Fibroblast of the aortic adventitia (primary cell): Measurements from ENCODE around the gene SLC9A8. TPM values are rescaled to one million over a fixed set of nuclear protein-coding genes. Genes with fewer than 3 reads are reported as not detected.

Source experiments
- DNase-seq: peaks from one replicate; pipeline ENCODE4 v3.0.0-alpha.2; 2010; ENCODE audit warnings: low read depth
- H3K4me3 ChIP-seq: 2 replicates; pipeline ENCODE4 v1.5.1; 2011; ENCODE audit warnings: low read depth, mild to moderate bottlenecking, control low read depth, low read length, moderate library complexity
- CTCF ChIP-seq: IDR thresholded peaks from 2 replicates; pipeline ENCODE4 v1.5.1; 2011; ENCODE audit warnings: mild to moderate bottlenecking, low read length, control low read depth, inconsistent platforms; ENCODE audit not compliant: insufficient read depth
- total RNA-seq: library from RNA; depleted of rRNA; stranded (reverse); fragments of >200 nt; gene quantifications from 2 replicates; pipeline ENCODE4 v1.2.3, GENCODE V29; 2012; ENCODE audit warnings: low replicate concordance

The SLC9A8 gene
- total RNA-seq, 1 donor: 10.5 TPM

DNA sequence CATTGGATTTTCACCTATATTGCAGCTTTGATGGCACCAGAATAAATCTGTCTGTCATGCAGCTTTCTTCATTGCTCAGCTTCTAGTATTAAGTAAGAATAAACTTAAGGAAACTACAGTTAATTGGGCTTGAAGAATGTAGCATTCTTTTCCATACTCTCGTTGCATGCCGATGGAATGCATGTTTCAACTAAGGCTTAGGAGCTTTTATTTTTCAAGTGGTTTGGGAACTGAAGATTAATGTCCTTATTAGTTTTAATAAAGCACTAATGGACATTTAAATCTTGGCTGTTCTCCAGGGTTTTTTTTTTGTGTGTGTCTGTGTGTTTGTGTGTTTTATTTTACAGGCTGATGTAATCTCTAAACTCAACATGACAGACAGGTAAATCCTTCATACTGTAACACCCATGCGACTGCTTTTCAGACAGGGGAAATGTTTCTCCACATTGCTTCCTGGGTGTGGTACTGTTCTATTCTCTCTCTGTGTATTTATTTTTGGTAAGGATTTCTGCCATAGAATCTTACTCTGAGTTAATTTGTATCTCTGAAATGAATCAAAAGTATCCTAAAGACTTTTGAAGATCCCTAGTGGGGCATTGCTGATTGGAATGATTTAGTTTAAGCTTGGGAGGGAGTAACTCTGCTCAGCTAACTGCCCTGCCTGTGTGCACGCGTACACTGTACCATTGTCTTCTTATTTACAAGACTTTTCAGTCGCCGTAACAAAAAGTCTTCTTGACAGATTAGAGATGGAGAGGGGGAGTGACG, 38.0 kb downstream of the SLC9A8 start:
- H3K4me3 ChIP-seq: no peak overlapping the region
- DNase-seq: peak; percentile 25
- no peak for TF ChIP-seq CTCF

GRCh38 chr20:49851231-49851705, 38.6 kb downstream of the SLC9A8 start:
- no peak for DNase-seq
- H3K4me3 ChIP-seq: no peak overlapping the region
- no peak for TF ChIP-seq CTCF

DNA sequence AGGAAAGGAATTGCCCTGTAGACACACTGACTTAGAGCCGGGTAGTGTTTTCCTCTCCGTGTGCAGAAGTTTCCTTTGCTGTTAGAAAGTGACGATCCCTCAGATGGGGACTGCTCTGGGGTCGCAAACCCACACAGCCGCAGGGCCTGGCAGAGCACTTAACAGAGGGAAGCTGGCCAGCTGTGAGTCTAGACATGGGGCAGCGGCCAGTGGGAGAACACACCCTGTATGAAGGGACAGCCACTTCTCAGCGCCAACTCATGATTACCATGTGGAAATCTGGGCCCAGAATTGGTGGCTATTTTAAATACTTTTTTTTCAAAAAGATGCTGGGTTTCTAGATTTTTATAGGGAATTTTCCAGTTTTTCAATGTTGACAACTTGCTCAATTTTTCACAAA, 39.4 kb downstream of the SLC9A8 start:
- TF ChIP-seq CTCF: no peak
- no peak overlapping the region for H3K4me3 ChIP-seq
- DNase-seq: peak; percentile 13

DNA sequence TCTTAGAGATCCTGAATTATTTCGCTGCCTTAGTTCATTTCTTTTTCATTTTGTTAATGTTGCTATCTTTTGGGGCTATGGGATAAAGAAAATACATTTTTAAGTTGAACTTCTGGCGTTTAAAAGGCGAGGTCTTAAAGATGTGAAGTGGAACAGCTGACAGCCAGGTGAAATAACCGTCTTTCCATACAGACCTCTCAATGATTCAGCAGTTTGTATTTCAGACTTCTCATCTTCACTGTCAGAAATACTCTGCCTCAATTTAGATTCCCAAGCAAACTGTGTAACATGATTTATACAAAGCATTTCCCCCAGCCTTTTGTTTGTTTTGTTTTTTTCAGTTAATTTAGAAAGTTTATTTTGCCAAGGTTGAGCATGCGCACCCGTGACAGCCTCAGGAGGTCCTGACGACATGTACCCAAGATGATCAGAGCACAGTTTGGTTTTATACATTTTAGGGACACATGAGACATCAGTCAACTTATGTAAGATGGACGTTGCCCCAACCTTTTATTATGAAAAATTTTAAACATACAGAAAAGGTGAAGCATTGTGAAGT, 40.0 kb downstream of the SLC9A8 start:
- H3K4me3 ChIP-seq: no peak overlapping the region
- no peak for DNase-seq
- no peak for TF ChIP-seq CTCF

DNA sequence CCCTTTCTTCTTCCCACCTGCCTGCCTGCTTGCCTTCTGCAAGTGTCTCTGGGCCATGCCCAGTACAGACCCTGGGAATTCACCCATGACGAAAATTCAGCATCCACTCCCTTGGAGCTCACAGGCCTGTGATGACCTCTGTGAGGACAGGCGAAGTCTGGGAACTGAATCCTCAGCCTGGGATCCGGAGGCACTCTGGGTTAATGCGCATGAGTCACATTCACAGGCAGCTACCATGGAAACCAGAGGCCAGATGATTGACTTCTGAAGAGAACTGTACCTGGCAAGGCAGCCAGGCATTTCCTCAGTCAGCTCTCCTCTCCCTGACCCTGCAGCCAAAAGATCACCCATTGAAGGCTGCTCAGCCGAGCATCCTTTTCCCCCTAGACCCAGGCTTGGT, 41.0 kb downstream of the SLC9A8 start:
- TF ChIP-seq CTCF: no peak
- DNase-seq: peak; percentile 40
- H3K4me3 ChIP-seq: no peak overlapping the region

GRCh38 chr20:49854190-49854875, 41.7 kb downstream of the SLC9A8 start:
- no peak overlapping the region for H3K4me3 ChIP-seq
- no peak for DNase-seq
- TF ChIP-seq CTCF: no peak
